Measurements from ENCODE around the gene SYT8.

SYT8 gene

DNA sequence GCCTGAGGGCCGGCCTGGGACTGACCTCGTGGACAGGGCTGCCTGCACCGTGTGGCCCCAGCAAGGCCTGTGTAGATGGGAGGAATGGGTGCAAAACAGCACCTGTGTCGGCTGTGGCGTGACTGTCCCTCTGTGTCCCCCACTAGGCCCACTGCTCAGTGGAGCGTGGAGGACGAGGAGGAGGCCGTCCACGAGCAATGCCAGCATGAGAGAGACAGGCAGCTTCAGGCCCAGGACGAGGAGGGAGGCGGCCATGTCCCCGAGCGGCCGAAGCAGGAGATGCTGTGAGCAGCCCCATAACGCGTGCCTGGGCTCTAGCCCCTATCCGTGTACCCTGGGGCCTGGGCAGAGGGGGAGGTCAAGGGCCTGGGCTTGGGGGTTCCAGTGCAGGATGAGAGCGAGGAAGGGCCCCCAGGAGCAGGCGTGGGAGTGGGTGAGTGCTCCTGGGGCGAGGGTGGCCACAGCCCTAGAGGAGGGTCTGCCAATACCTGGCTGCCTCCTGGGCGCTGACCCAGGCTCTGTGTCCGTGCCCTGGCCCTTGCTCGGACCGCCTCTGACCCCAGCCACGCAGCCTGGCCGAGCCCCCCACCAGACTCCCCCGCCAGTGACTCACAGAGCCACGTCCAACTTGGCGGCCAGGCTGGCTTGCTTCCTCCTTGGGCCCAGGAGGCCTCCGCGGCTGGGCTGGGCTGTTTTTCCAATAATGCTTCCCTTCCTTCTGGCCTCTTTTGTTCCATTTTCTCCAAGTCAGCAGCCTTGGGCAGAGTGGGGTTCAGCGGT, 45.3 kb downstream of the SYT8 start:
- H3K9me3 ChIP-seq (ENCODE audit: control insufficient read depth, low read length): no peaks in the 10 kb centered on the region
- no peak for TF ChIP-seq CTCF (IDR thresholded peaks at IDR 0.05)
- H3K4me1 ChIP-seq: no peaks in the 10 kb centered on the region
- peak overlapping the region; percentile 29 for H3K27ac ChIP-seq
- H3K9ac ChIP-seq: no peak overlapping the region
- no peaks in the 10 kb centered on the region for H3K27me3 ChIP-seq (ENCODE audit: control insufficient read depth, insufficient read depth, low read length)
- H3K79me2 ChIP-seq: no peaks in the 10 kb centered on the region
- no peak overlapping the region for H3K4me3 ChIP-seq (ENCODE audit: low read depth, low read length)
- H3K4me2 ChIP-seq (ENCODE audit: low read length): no peak overlapping the region
- no peak overlapping the region for H2AFZ ChIP-seq
- no peaks in the 10 kb centered on the region for H3K36me3 ChIP-seq (ENCODE audit: control insufficient read depth, insufficient read depth, low read length)

- Histone ChIP-seq H3K36me3 (ENCODE audit: control insufficient read depth, insufficient read depth, low read length) (no peaks in the 10 kb centered on the region), H2AFZ (no peak overlapping the region), H3K4me2 (ENCODE audit: low read length) (no peak overlapping the region), H3K79me2 (no peaks in the 10 kb centered on the region), H3K27ac (peak overlapping the region; percentile 29), H3K4me1 (no peaks in the 10 kb centered on the region), H3K9ac (no peak overlapping the region), H3K9me3 (ENCODE audit: control insufficient read depth, low read length) (no peaks in the 10 kb centered on the region), H3K4me3 (ENCODE audit: low read depth, low read length) (no peak overlapping the region), H3K27me3 (ENCODE audit: control insufficient read depth, insufficient read depth, low read length) (no peaks in the 10 kb centered on the region)
- no peak for TF ChIP-seq CTCF (IDR thresholded peaks at IDR 0.05)
Observed at GRCh38 chr11:1880746-1881441, 46.1 kb downstream of the SYT8 start.

GRCh38 chr11:1881442-1882264, 46.9 kb downstream of the SYT8 start:
- no peak for TF ChIP-seq CTCF (IDR thresholded peaks at IDR 0.05)

DNA sequence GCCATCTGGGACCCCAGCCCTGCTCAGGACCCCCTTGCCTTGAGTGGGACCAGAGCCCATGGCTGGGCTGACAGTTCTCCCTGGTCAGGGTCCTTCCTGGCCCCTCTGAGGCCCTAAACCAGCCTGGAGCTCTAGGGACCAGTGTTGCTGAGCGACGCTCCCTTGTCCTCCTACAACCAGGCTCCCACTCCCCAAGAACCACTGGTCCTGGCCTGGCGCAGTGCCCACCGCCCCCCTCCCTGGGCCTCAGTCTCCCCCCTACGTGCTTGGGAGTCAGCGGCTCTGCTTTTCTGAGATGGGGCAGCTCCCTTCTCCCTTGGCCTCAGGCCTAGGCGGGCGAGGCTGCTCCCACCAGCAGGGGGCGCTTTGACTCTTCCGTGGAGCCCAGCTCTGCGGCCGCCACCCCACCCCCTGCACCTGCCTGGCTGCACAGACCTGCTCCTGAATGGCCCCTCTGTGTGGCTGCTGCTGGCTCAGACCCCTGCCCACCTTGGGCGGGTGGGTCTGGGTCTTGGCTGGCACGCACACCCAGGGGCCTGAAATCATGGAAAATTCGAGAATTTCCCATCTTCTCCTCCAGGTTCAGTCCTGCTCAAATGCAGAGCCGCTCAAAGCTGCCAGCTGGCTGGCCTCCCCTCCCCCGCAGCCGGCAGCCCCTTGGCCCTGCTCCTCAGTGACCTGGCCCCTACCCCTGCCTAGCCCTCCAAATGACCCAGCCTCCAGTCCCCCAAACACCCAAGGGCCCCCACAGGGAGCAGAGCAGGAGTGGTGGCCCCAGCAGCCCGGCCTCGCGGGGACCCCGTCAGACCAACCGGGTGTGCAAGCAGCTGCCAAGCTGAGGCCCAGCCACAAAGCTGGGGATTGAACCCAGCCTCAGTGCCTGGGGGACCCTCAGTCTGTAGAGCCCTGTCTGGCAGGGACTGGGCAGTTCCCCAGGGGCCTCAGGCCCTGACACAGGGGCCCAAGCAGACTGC, 47.8 kb downstream of the SYT8 start:
- H3K4me2 ChIP-seq (ENCODE audit: low read length): no peak overlapping the region
- H3K4me1 ChIP-seq: no peaks in the 10 kb centered on the region
- peak; percentile 79 for TF ChIP-seq CTCF (IDR thresholded peaks at IDR 0.05)
- no peak overlapping the region for H3K9ac ChIP-seq
- H3K27me3 ChIP-seq (ENCODE audit: control insufficient read depth, insufficient read depth, low read length): no peaks in the 10 kb centered on the region
- no peak overlapping the region for H3K27ac ChIP-seq
- no peaks in the 10 kb centered on the region for H3K36me3 ChIP-seq (ENCODE audit: control insufficient read depth, insufficient read depth, low read length)
- no peak overlapping the region for H3K4me3 ChIP-seq (ENCODE audit: low read depth, low read length)
- H3K9me3 ChIP-seq (ENCODE audit: control insufficient read depth, low read length): no peaks in the 10 kb centered on the region
- no peak overlapping the region for H2AFZ ChIP-seq
- H3K79me2 ChIP-seq: no peaks in the 10 kb centered on the region

More at GRCh38 chr11:1881442-1882264, 46.9 kb downstream of the SYT8 start:
- no peaks in the 10 kb centered on the region for H3K4me1 ChIP-seq
- no peak overlapping the region for H2AFZ ChIP-seq
- no peaks in the 10 kb centered on the region for H3K27me3 ChIP-seq (ENCODE audit: control insufficient read depth, insufficient read depth, low read length)
- no peaks in the 10 kb centered on the region for H3K36me3 ChIP-seq (ENCODE audit: control insufficient read depth, insufficient read depth, low read length)
- H3K9me3 ChIP-seq (ENCODE audit: control insufficient read depth, low read length): no peaks in the 10 kb centered on the region
- peak overlapping the region; percentile 7 for H3K27ac ChIP-seq
- H3K79me2 ChIP-seq: no peaks in the 10 kb centered on the region
- no peak overlapping the region for H3K4me2 ChIP-seq (ENCODE audit: low read length)
- no peak overlapping the region for H3K9ac ChIP-seq
- no peak overlapping the region for H3K4me3 ChIP-seq (ENCODE audit: low read depth, low read length)
